Measurements from ENCODE around the gene GMDS.

DNA sequence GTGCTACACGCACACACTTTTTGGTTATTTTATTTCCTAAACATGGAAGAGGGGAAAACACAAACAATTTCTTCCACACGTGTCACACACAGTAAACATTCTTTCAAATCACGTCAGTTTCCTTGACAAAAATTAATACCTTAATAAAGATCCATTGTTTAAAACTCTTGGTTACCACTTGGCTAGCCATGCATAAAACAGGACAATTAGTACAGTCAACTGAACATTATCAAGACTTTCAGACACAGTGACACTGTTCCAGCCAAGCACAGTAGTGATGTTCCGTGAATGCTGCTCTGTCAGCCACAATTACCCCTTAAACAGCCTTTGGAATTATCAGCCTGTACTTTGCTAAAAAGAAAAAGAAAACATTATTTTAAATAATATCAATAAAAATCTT is 50.8 kb downstream of the GMDS start:
- TF ChIP-seq CTCF (IDR thresholded peaks at IDR 0.05; ENCODE audit: extremely low read depth in 1 of 2, insufficient read depth in 1 of 2, low read depth in 1 of 2, low read length in 2 of 2) (no peak), POLR2A (IDR thresholded peaks at IDR 0.05; ENCODE audit: low read depth, low read length) (no peak), GATA2 (IDR thresholded peaks at IDR 0.05; ENCODE audit: insufficient read depth, insufficient read length, low read depth, low read length) (no peak), EZH2 (IDR thresholded peaks at IDR 0.05; ENCODE audit: borderline replicate concordance, low read depth, low read length, severe bottlenecking) (no peak), JUN (IDR thresholded peaks at IDR 0.05; ENCODE audit: borderline replicate concordance, insufficient read depth, insufficient read length, low read depth) (no peak), POLR2AphosphoS5 (IDR thresholded peaks at IDR 0.05; ENCODE audit: insufficient read depth, low read depth, low read length) (no peak)
- TF ChIP-seq, protein P1, sequence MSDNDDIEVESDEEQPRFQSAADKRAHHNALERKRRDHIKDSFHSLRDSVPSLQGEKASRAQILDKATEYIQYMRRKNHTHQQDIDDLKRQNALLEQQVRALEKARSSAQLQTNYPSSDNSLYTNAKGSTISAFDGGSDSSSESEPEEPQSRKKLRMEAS (IDR thresholded peaks at IDR 0.05; ENCODE audit: insufficient read depth, insufficient read length) = no peak

All from endothelial cell of umbilical vein (primary cell).